GM23248 (cell line): Measurements from ENCODE around the gene UGT1A5. TPM values are rescaled to one million over a fixed set of nuclear protein-coding genes. Genes with fewer than 3 reads are reported as not detected.

Experiments
- DNase-seq: peaks from one replicate; pipeline ENCODE4 v3.0.0-alpha.2; 2015
- H2AFZ ChIP-seq: fragments of 200-600 bp; sonication (generic); 2 replicates; pipeline ENCODE4 v1.6.1; 2016; ENCODE audit warnings: antibody characterized with exemption
- H3F3A ChIP-seq: fragments of 200-600 bp; sonication (generic); 2 replicates; pipeline ENCODE4 v1.6.1; 2016; ENCODE audit warnings: mild to moderate bottlenecking, antibody characterized with exemption, mixed run types; ENCODE audit not compliant: insufficient read depth
- H3K27ac ChIP-seq: fragments of 200-600 bp; sonication (generic); 2 replicates; pipeline ENCODE4 v1.5.1; 2016; ENCODE audit warnings: mild to moderate bottlenecking
- H3K27me3 ChIP-seq: fragments of 200-600 bp; sonication (generic); replicated peaks from 2 replicates; pipeline ENCODE4 v1.6.1; 2016; ENCODE audit warnings: mild to moderate bottlenecking; ENCODE audit not compliant: insufficient read depth
- H3K36me3 ChIP-seq: fragments of 200-600 bp; sonication (generic); 2 replicates; pipeline ENCODE4 v1.6.1; 2016; ENCODE audit warnings: low read depth, mild to moderate bottlenecking
- H3K4me1 ChIP-seq: fragments of 200-600 bp; sonication (generic); 2 replicates; pipeline ENCODE4 v1.6.1; 2016; ENCODE audit warnings: mild to moderate bottlenecking; ENCODE audit not compliant: insufficient read depth
- H3K4me2 ChIP-seq: fragments of 200-600 bp; sonication (generic); one replicate; pipeline ENCODE4 v1.6.1; 2016; ENCODE audit warnings: mild to moderate bottlenecking; ENCODE audit not compliant: unreplicated experiment
- H3K4me3 ChIP-seq: fragments of 200-600 bp; sonication (generic); 2 replicates; pipeline ENCODE4 v1.5.1; 2016; ENCODE audit warnings: mild to moderate bottlenecking
- H3K79me2 ChIP-seq: fragments of 200-600 bp; sonication (generic); 2 replicates; pipeline ENCODE4 v1.6.1; 2016; ENCODE audit warnings: mild to moderate bottlenecking; ENCODE audit not compliant: insufficient read depth
- H3K9ac ChIP-seq: fragments of 200-600 bp; sonication (generic); 2 replicates; pipeline ENCODE4 v1.6.1; 2016; ENCODE audit warnings: mild to moderate bottlenecking
- H3K9me2 ChIP-seq: fragments of 200-600 bp; sonication (generic); 2 replicates; pipeline ENCODE4 v1.6.1; 2016; ENCODE audit warnings: mixed run types, mild to moderate bottlenecking, moderate library complexity; ENCODE audit not compliant: insufficient read depth
- H3K9me3 ChIP-seq: fragments of 200-600 bp; sonication (generic); one replicate; pipeline ENCODE4 v1.6.1; 2017; ENCODE audit warnings: low read depth
- H4K20me1 ChIP-seq: fragments of 200-600 bp; sonication (generic); 2 replicates; pipeline ENCODE4 v1.6.0; 2016; ENCODE audit not compliant: insufficient read depth
- EZH2 ChIP-seq: fragments of 200-600 bp; sonication (generic); IDR thresholded peaks from 2 replicates; pipeline ENCODE4 v1.6.1; 2018; ENCODE audit warnings: antibody characterized with exemption, mild to moderate bottlenecking; ENCODE audit not compliant: insufficient read depth, poor library complexity, severe bottlenecking
- EZH2phosphoT487 ChIP-seq: fragments of 200-600 bp; sonication (generic); IDR thresholded peaks from 2 replicates; pipeline ENCODE4 v1.6.1; 2018; ENCODE audit warnings: antibody characterized with exemption, moderate library complexity, mild to moderate bottlenecking, low read depth; ENCODE audit not compliant: insufficient read depth
- WGBS, 2 experiments: methylation state at CpG; one replicate each; pipeline ENCODE4 v1.1.6; 2015 to 2017; ENCODE audit warnings: low lambda C conversion rate in 2 of 2, low coverage in 1 of 2; ENCODE audit errors: missing lambda C conversion rate in 2 of 2; 5-methylcytosine and 5-hydroxymethylcytosine counted together
- in situ Hi-C: fragments of 300-500 bp; cut with MboI; formaldehyde crosslinking; loops from 2 replicates; pipeline ENCODE4 v1.15.0; 2020
- polyA plus RNA-seq: library from polyadenylated mRNA; unstranded; fragments of >200 nt; fragmentation: Nextera tagmentation; extraction: Ambion mirVana; gene quantifications from 2 replicates; pipeline ENCODE4 v1.2.1, GENCODE V29; 2016
- total RNA-seq: library from RNA; depleted of rRNA; stranded (reverse); fragments of >200 nt; shearing (Covaris generic); gene quantifications from 2 replicates; pipeline ENCODE4 v1.2.3, GENCODE V29; 2014

The UGT1A5 gene
- total and polyA plus RNA-seq, 2 experiments from 2014 or later: not detected

DNA sequence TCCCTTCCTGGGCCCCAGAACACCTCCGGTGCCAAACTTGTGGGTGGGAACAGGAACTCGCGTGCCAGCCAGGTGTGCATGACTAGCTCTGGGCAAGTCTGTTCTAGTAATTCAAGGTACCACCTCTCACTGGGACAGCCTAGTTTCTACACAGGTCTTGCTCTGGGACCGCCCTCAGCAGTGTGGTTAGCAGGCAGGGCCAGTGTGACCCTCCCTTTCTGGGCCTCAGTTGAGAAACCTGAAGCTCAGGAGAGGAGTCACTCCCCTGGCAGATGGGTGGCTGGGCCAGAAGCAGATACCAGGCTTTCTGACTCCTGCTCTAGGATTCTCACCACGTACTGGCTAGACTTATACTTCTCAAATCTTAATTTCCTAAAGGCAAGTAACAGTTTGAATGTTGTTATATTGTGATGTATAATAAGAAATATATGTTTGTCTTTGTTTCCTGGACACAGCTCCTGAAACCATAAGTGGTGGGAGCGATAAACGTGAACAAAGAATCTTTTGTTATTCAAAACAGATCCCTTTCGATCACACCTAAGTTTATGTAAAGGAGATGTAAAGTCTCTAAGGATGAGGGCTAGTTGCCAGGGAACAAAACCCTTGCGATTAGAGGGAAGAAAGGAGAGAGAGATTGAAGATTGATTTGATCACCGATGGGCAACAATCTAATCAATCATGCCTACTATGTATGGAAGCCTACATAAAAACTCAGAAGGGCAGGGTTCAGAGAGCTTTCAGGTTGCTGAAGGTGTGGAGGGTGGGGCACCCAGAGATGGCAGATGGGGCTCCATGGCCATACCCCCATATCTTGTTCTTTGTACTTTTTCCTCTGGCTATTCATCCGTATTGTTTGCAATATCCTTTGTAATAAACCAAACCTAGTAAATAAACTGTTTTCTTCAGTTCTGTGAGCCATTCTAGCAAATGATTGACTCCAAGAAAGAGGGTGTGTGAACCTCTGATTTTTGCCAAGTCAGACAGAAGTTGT is 21.0 kb upstream of the UGT1A5 start:
- H3K9ac ChIP-seq: no peak overlapping the region
- H3K79me2 ChIP-seq: no peaks in the 10 kb centered on the region
- no peaks in the 10 kb centered on the region for H4K20me1 ChIP-seq
- 40 to 41% methylated on average over 11 of the region's 11 CpGs for WGBS, 2 experiments
- TF ChIP-seq EZH2 (no peak), EZH2phosphoT487 (no peak)
- no peaks in the 10 kb centered on the region for H3K36me3 ChIP-seq
- DNase-seq: no peak
- no peaks in the 10 kb centered on the region for H3K9me3 ChIP-seq
- no peaks in the 10 kb centered on the region for H3K4me1 ChIP-seq
- H3F3A ChIP-seq: no peaks in the 10 kb centered on the region
- no peak overlapping the region for H3K4me3 ChIP-seq
- no peak overlapping the region for H3K4me2 ChIP-seq
- no peak overlapping the region for H2AFZ ChIP-seq
- H3K27ac ChIP-seq: no peak overlapping the region
- no peaks in the 10 kb centered on the region for H3K9me2 ChIP-seq
- in situ Hi-C loops: no loop called here
- peaks cover 19% of the 10 kb centered on the region for H3K27me3 ChIP-seq

DNA sequence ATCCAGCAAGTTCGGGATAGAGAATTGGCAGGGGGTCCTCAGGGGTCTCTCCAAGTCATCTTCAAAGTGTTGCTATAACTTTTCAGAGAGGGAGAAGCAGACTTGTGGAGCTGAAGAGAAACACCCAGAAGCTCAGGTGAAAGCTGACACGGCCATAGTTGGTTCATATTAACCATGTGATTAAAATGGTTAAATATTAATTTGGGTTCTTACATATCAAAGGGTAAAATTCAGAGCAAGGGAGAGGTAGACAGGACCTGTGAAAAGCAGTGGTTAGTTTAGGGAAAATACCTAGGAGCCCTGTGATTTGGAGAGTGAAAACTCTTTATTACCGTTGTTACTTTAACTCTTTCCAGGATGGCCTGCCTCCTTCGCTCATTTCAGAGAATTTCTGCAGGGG is 20.1 kb upstream of the UGT1A5 start, which contains the start of gene UGT1A6:
TSS of gene UGT1A6 (plus strand) at position 243 of the 400 bp plus-strand sequence. CDS start at position 358, 115 bp downstream.
- H3K9me3 ChIP-seq: no peaks in the 10 kb centered on the region
- WGBS, 2 experiments: 39% methylated on average over 4 of the region's 4 CpGs
- peaks cover 28% of the 10 kb centered on the region for H3K27me3 ChIP-seq
- H3K79me2 ChIP-seq: no peaks in the 10 kb centered on the region
- H3K36me3 ChIP-seq: no peaks in the 10 kb centered on the region
- no peak within 1 kb of the TSS for H3K9ac ChIP-seq
- no peak within 1 kb of the TSS for H3K27ac ChIP-seq
- H3K9me2 ChIP-seq: no peaks in the 10 kb centered on the region
- no peak for DNase-seq
- H3F3A ChIP-seq: no peaks in the 10 kb centered on the region
- no peak for TF ChIP-seq EZH2
- no peak for TF ChIP-seq EZH2phosphoT487
- in situ Hi-C loops: no loop called here
- no peak within 1 kb of the TSS for H3K4me3 ChIP-seq
- H3K4me1 ChIP-seq: no peaks in the 10 kb centered on the region
- H4K20me1 ChIP-seq: no peaks in the 10 kb centered on the region
- H2AFZ ChIP-seq: no peak within 1 kb of the TSS
- no peak within 1 kb of the TSS for H3K4me2 ChIP-seq

DNA sequence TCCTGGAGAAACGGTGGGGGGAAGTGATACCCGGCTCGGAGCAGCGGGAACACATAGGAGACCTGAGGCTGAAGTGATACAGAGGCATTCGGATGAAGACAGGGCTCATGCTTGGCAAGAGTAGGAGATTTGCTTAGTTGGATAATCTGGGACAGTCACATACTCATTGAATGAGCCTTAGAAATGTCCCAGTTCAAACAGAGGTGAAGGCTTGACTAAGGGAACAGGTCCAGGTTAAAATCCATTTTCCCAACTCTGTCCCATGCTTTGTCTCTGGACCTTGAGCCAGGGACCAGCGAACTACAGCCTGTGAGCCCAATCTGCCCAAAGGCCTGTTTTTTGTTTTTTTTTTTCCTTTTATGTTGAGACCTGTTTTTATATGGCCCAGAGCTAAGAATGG is 18.7 kb upstream of the UGT1A5 start:
- Histone ChIP-seq H3F3A (no peaks in the 10 kb centered on the region), H3K9me2 (no peaks in the 10 kb centered on the region), H2AFZ (no peak overlapping the region), H3K4me1 (no peaks in the 10 kb centered on the region), H3K79me2 (no peaks in the 10 kb centered on the region), H3K9me3 (no peaks in the 10 kb centered on the region), H3K4me2 (no peak overlapping the region), H3K9ac (no peak overlapping the region), H3K27me3 (peaks cover 28% of the 10 kb centered on the region), H4K20me1 (no peaks in the 10 kb centered on the region), H3K4me3 (no peak overlapping the region), H3K27ac (no peak overlapping the region), H3K36me3 (no peaks in the 10 kb centered on the region)
- in situ Hi-C loops: no loop called here
- no peak for DNase-seq
- WGBS, 2 experiments: 23 to 24% methylated on average over 6 of the region's 6 CpGs
- TF ChIP-seq EZH2: no peak
- TF ChIP-seq EZH2phosphoT487: no peak

DNA sequence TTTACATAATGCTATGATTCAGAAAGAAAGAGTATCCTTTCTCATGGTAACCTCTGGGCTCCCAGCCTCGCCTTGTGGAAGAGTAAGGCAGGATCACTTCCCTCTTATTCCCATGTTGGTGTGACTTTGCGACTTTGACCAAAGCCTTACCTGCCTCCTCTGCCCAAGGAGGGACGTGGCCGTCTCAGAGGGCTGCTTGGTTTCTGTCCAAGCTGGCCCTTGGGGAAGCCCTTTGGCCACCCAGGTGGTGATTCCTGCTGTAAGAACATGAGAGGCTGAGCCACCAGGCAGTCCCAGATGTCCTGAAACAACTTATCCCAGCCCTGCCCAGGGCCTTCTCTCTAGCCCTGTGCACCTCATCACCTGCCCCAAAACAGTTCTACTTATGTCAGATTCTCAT is 14.0 kb upstream of the UGT1A5 start:
- no peak overlapping the region for H2AFZ ChIP-seq
- no peaks in the 10 kb centered on the region for H3K79me2 ChIP-seq
- DNase-seq: no peak
- no peaks in the 10 kb centered on the region for H3K9me3 ChIP-seq
- no peaks in the 10 kb centered on the region for H3K9me2 ChIP-seq
- WGBS, 2 experiments: 37 to 42% methylated on average over 4 of the region's 4 CpGs
- no peak overlapping the region for H3K27ac ChIP-seq
- in situ Hi-C loops: no loop called here
- no peaks in the 10 kb centered on the region for H3K36me3 ChIP-seq
- no peak overlapping the region for H3K9ac ChIP-seq
- H3K4me3 ChIP-seq: no peak overlapping the region
- peaks cover 12% of the 10 kb centered on the region; the same call in 1 of the 2 replicates for H3K27me3 ChIP-seq
- H4K20me1 ChIP-seq: no peaks in the 10 kb centered on the region
- no peak overlapping the region for H3K4me2 ChIP-seq
- TF ChIP-seq EZH2phosphoT487 (no peak), EZH2 (no peak)
- no peaks in the 10 kb centered on the region for H3F3A ChIP-seq
- H3K4me1 ChIP-seq: no peaks in the 10 kb centered on the region
